ENCODE results near the gene ZBTB11.
"Not testable (repeated sequence)": the region's sequence is repeated elsewhere in the genome, so short reads cannot be mapped to it uniquely, and the experiment has no call there.

Gene ZBTB11, protein sequence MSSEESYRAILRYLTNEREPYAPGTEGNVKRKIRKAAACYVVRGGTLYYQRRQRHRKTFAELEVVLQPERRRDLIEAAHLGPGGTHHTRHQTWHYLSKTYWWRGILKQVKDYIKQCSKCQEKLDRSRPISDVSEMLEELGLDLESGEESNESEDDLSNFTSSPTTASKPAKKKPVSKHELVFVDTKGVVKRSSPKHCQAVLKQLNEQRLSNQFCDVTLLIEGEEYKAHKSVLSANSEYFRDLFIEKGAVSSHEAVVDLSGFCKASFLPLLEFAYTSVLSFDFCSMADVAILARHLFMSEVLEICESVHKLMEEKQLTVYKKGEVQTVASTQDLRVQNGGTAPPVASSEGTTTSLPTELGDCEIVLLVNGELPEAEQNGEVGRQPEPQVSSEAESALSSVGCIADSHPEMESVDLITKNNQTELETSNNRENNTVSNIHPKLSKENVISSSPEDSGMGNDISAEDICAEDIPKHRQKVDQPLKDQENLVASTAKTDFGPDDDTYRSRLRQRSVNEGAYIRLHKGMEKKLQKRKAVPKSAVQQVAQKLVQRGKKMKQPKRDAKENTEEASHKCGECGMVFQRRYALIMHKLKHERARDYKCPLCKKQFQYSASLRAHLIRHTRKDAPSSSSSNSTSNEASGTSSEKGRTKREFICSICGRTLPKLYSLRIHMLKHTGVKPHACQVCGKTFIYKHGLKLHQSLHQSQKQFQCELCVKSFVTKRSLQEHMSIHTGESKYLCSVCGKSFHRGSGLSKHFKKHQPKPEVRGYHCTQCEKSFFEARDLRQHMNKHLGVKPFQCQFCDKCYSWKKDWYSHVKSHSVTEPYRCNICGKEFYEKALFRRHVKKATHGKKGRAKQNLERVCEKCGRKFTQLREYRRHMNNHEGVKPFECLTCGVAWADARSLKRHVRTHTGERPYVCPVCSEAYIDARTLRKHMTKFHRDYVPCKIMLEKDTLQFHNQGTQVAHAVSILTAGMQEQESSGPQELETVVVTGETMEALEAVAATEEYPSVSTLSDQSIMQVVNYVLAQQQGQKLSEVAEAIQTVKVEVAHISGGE

DNA sequence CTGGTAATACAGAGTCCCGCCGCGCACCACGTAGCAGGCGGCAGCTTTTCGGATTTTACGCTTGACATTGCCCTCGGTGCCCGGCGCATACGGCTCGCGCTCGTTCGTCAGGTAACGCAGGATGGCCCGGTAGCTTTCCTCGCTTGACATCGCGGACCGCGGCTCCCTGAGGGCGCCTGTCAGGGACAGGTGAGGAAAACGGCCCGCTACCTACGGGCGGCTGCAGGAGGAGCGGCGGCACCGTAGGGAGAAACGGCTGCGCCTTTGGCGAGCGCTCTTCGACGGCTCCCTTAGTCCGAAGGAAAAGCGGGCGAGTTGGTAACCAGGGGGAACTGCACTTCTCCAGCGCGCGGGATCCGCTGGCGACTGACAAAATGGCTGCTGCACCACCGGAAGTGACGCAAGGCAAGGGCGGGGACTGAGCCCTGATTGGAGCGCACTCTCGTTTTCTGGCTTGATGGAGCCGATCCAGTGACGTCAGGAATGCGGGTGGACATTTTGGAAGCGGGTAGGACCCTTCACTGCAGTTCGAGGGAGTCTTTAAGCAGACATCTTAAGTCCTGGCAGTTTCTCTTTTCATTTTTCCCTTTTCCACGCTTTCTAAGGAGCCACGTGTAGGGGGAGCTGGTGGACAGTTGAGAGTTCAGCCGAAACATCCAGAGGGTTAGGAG, at the start of gene ZBTB11:
Gene ZBTB11 (minus strand): TSS at position 368 of the 671 bp plus-strand sequence. CDS start 218 bp downstream, at position 150.
- H3K36me3 Mint-ChIP-seq: peaks cover 32 to 45% of the 10 kb centered on the region in 2 donors
- H3K9me3 Mint-ChIP-seq: no peaks in the 10 kb centered on the region
- DNase-seq (peak; percentile 99), ATAC-seq (replicated peaks) (peak; percentile 77 to 79)
- H3K27ac Mint-ChIP-seq: peak within 1 kb of the TSS; percentile 98
- H3K27me3 Mint-ChIP-seq: no peaks in the 10 kb centered on the region
- H3K4me1 Mint-ChIP-seq: peaks cover 24 to 49% of the 10 kb centered on the region in 2 donors
- H3K4me3 Mint-ChIP-seq: peak within 1 kb of the TSS; percentile 91 to 95

DNA sequence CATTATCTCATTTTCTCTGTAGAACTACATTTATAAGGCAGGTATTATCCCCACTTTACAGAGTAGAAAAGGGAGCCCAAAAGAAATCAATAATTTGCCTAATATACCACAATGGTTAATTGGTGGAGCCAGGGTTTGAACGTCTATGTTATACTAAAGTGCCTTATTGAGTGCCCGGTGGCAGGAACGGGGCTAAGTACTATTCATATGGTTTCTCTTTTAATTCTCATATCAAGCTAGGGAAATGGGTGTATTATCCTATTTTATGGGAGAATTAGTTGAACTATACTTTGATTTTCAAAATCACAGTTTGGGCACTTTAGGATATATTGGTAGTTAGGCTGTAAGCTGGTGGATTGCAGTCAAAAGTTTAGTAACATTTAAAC, 49.0 kb upstream of the ZBTB11 start:
- no peaks in the 10 kb centered on the region for H3K9me3 Mint-ChIP-seq
- peak overlapping the region; percentile 98 to 99 for H3K4me3 Mint-ChIP-seq
- H3K4me1 Mint-ChIP-seq: peaks cover 15 to 19% of the 10 kb centered on the region in 2 donors
- H3K27me3 Mint-ChIP-seq: no peaks in the 10 kb centered on the region
- DNase-seq (no peak), ATAC-seq (replicated peaks) (no peak)
- H3K27ac Mint-ChIP-seq: peak overlapping the region; percentile 99
- peaks cover 6 to 13% of the 10 kb centered on the region in 2 donors for H3K36me3 Mint-ChIP-seq

DNA sequence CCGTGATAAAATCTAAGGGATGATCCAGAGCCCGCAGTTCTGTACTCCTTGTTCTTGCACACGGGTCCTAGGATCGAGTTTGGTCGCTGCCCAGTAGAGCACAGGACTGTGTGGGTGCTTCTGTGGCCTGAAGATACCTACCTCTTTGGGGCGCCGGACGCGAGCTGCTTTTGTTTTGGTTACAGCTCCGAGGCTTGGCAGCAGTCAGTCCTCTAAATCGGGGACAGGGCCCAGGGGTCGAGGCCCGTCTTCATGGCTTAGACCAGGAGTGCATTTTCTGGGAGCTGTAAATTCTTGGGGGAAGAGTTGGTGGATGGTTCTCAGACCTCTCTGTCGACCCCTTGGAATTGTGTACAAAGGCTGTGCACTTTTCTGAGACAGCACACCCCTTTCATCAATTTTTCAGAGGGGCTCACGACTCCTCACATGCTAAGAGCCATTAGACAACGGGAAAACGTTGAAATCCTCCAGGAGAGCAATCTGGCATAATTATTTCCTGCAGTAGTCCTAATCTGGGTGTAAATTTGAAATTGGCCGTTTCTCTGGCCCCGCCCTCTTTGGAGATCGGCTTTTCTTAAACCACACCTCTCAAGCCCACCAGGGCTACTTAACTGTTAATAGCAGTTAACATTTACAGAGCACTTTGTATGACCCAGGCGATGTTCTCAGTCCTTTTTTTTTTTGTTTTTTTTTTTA, 48.4 kb upstream of the ZBTB11 start:
- H3K4me3 Mint-ChIP-seq: peak overlapping the region; percentile 98 to 99
- DNase-seq (no peak), ATAC-seq (replicated peaks) (peak; percentile 29 to 31)
- H3K9me3 Mint-ChIP-seq: no peaks in the 10 kb centered on the region
- no peaks in the 10 kb centered on the region for H3K27me3 Mint-ChIP-seq
- peak overlapping the region; percentile 99 for H3K27ac Mint-ChIP-seq
- H3K4me1 Mint-ChIP-seq: peaks cover 17 to 25% of the 10 kb centered on the region in 2 donors
- peaks cover 4 to 10% of the 10 kb centered on the region in 2 donors for H3K36me3 Mint-ChIP-seq

GRCh38 chr3:101724329-101725193, 47.6 kb upstream of the ZBTB11 start, which contains the start of gene CEP97:
Gene CEP97, plus strand, starts transcription at chr3:101724614. Its CDS starts 63 bp downstream, at chr3:101724677.
- H3K36me3 Mint-ChIP-seq: peaks cover 2 to 7% of the 10 kb centered on the region in 2 donors
- peak within 1 kb of the TSS; percentile 99 for H3K27ac Mint-ChIP-seq
- ATAC-seq (replicated peaks) (peak; percentile 92 to 94), DNase-seq (peak; percentile 85)
- peaks cover 17 to 28% of the 10 kb centered on the region in 2 donors for H3K4me1 Mint-ChIP-seq
- H3K4me3 Mint-ChIP-seq: peak within 1 kb of the TSS; percentile 98 to 99
- no peaks in the 10 kb centered on the region for H3K9me3 Mint-ChIP-seq
- no peaks in the 10 kb centered on the region for H3K27me3 Mint-ChIP-seq

GRCh38 chr3:101722394-101723173, 45.7 kb upstream of the ZBTB11 start:
- Mint-ChIP-seq H3K9me3 (no peaks in the 10 kb centered on the region), H3K4me1 (peaks cover 17 to 28% of the 10 kb centered on the region in 2 donors), H3K4me3 (peak overlapping the region in 1 of 2 donors; percentile 2), H3K27ac (peak overlapping the region; percentile 78), H3K27me3 (no peaks in the 10 kb centered on the region), H3K36me3 (peaks cover 0 to under 1% of the 10 kb centered on the region in 2 donors)
- peak; percentile 48 for ATAC-seq (replicated peaks)
- peak; percentile 26 for DNase-seq

DNA sequence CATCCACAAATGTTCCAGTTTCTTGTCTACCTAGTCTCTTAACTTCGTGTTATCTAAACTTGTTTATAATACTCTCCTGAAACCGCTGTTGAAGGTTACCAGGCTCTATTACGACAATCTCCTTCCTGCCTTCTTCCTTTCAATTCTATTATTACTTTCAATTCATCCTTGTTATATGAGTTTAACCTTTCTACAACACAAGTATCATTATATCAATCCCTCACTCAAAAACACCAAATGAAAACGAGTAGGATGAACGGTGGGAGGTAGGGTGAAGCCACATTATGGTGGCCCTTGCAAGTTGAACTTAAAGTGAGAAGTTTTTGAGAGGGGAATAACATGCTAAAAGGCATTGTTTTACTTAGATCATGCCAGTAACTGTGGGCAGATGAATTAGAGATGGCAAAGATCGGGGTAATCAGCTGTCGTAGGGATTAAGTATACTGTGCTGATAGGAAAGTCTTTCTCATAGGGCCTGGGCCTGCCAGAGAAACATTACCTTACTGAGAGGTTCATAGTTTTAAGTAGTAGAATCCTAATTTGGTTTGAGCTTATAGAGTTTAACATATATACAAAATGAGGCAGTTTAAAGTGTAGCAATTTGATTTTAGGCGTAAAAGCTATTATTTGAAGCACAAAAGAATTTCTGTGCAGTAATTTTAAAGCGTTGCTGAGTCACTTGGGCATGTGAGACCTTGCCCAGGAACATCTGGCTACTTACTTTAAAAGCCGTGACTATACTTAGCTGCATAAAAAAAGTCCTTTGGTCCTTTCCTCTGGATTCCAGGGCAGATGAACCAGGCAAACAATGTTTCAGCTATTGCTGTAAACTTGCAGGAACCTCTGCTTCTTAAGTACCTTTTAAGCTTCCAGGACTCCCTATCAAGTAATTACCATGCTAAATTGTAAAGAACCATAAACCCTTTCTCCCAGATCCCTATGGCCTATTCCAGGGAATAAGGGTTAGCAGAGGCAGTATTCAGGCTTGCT, 44.2 kb upstream of the ZBTB11 start:
- Mint-ChIP-seq H3K27ac (peak overlapping the region; percentile 34), H3K9me3 (no peaks in the 10 kb centered on the region), H3K4me3 (peak overlapping the region; percentile 11 to 28), H3K4me1 (peaks cover 17 to 28% of the 10 kb centered on the region in 2 donors), H3K36me3 (no peaks in the 10 kb centered on the region), H3K27me3 (no peaks in the 10 kb centered on the region)
- DNase-seq (no peak), ATAC-seq (replicated peaks) (no peak)

GRCh38 chr3:101719604-101720185, 42.8 kb upstream of the ZBTB11 start:
- Mint-ChIP-seq H3K4me1 (peaks cover 17 to 28% of the 10 kb centered on the region in 2 donors), H3K4me3 (no peak overlapping the region), H3K27me3 (no peaks in the 10 kb centered on the region), H3K27ac (no peak overlapping the region), H3K36me3 (no peaks in the 10 kb centered on the region), H3K9me3 (no peaks in the 10 kb centered on the region)
- ATAC-seq (replicated peaks) (no peak), DNase-seq (no peak)

GRCh38 chr3:101718455-101718854, 41.5 kb upstream of the ZBTB11 start:
- Mint-ChIP-seq H3K4me1 (peaks cover 14 to 28% of the 10 kb centered on the region in 2 donors), H3K27me3 (no peaks in the 10 kb centered on the region), H3K27ac (no peak overlapping the region), H3K9me3 (no peaks in the 10 kb centered on the region), H3K36me3 (no peaks in the 10 kb centered on the region), H3K4me3 (no peak overlapping the region)
- DNase-seq (no peak), ATAC-seq (replicated peaks) (no peak)

GRCh38 chr3:101709126-101709525, 32.2 kb upstream of the ZBTB11 start:
- H3K4me1 Mint-ChIP-seq: no peaks in the 10 kb centered on the region
- no peaks in the 10 kb centered on the region for H3K36me3 Mint-ChIP-seq
- no peak overlapping the region for H3K4me3 Mint-ChIP-seq
- no peak overlapping the region for H3K27ac Mint-ChIP-seq
- DNase-seq (no peak), ATAC-seq (replicated peaks) (no peak)
- no peaks in the 10 kb centered on the region for H3K9me3 Mint-ChIP-seq
- H3K27me3 Mint-ChIP-seq: no peaks in the 10 kb centered on the region

- DNase-seq; H3K36me3 Mint-ChIP-seq; H3K4me1 Mint-ChIP-seq; H3K4me3 Mint-ChIP-seq; H3K27ac Mint-ChIP-seq; ATAC-seq (replicated peaks); H3K27me3 Mint-ChIP-seq; H3K9me3 Mint-ChIP-seq: not testable (repeated sequence)
Measured at GRCh38 chr3:101704639-101705038, 27.7 kb upstream of the ZBTB11 start.

DNA sequence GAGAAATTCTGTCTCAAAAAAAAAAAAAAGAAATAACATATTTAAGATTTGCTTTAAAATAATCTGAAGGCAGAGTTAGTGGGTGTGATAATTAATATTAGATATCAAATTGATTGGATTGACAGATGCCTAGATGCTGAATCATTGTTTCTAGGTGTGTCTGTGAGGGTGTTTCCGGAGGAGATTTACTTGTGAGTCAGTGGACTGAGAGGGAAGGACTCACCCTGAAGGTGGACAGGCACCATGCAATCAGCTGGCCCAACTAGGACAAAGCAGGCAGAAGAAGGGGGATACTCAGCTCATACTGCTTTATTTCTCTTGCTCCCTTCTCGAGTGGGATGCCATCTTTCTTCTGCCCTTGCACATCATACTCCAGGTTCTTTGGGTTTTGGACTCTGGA, 26.2 kb upstream of the ZBTB11 start:
- Mint-ChIP-seq H3K36me3 (peaks cover 0 to 2% of the 10 kb centered on the region in 2 donors), H3K27ac (no peak overlapping the region), H3K4me3 (no peak overlapping the region), H3K4me1 (peaks cover 4 to 6% of the 10 kb centered on the region in 2 donors), H3K27me3 (no peaks in the 10 kb centered on the region), H3K9me3 (no peaks in the 10 kb centered on the region)
- DNase-seq: no peak
- no peak for ATAC-seq (replicated peaks)

Data from stimulated activated naive B cell treated with anti-CD40 and anti-IgM and Interleukin-4, amounts not matched to agents 10 μg/mL and 1 μg/mL and 100 μg/mL, for 72 hours (primary cell).